GM18870 (cell line): Measurements from ENCODE around the gene C21orf91.

ENCODE experiments used
- ATAC-seq: cut with Tn5 transposase; IDR thresholded peaks from one replicate; pipeline ENCODE4 v1.9.1; 2021; ENCODE audit warnings: moderate library complexity; ENCODE audit not compliant: unreplicated experiment

Gene C21orf91

GRCh38 chr21:17819114-17819876, at the start of gene C21orf91:
TSS of gene C21orf91 (minus strand) at chr21:17819356. CDS start at chr21:17818318, 1,038 bp downstream.
- ATAC-seq: peak; percentile 82

- ATAC-seq: no peak
These were observed 47.4 kb upstream of the C21orf91 start for GRCh38 chr21:17866590-17866989.

GRCh38 chr21:17859661-17860060, 40.5 kb upstream of the C21orf91 start:
- no peak for ATAC-seq

- no peak for ATAC-seq
These were observed 39.6 kb upstream of the C21orf91 start for GRCh38 chr21:17858747-17859146.

GRCh38 chr21:17854745-17855144, 35.6 kb upstream of the C21orf91 start:
- no peak for ATAC-seq

GRCh38 chr21:17853393-17854275, 34.5 kb upstream of the C21orf91 start:
- no peak for ATAC-seq

- peak; percentile 91 for ATAC-seq
These were observed 29.1 kb upstream of the C21orf91 start for GRCh38 chr21:17848228-17848627.

GRCh38 chr21:17841103-17841502, 21.9 kb upstream of the C21orf91 start:
- no peak for ATAC-seq

GRCh38 chr21:17834639-17835354, 15.6 kb upstream of the C21orf91 start:
- no peak for ATAC-seq

- no peak for ATAC-seq
These were observed 10.3 kb upstream of the C21orf91 start for GRCh38 chr21:17829472-17829871.

GRCh38 chr21:17828223-17828622, 9.1 kb upstream of the C21orf91 start:
- no peak for ATAC-seq

- no peak for ATAC-seq
These were observed 4.7 kb upstream of the C21orf91 start for GRCh38 chr21:17823846-17824245.

- ATAC-seq: no peak
These were observed 2.0 kb upstream of the C21orf91 start for GRCh38 chr21:17821121-17821520.

- ATAC-seq: peak; percentile 86
These were observed 697 bp upstream of the C21orf91 start for GRCh38 chr21:17819877-17820229.

- no peak for ATAC-seq
These were observed 706 bp downstream of the C21orf91 start for GRCh38 chr21:17818186-17819113.

GRCh38 chr21:17813353-17813752, 5.8 kb downstream of the C21orf91 start:
- ATAC-seq: no peak

GRCh38 chr21:17805966-17806365, 13.2 kb downstream of the C21orf91 start:
- no peak for ATAC-seq

GRCh38 chr21:17803536-17803935, 15.6 kb downstream of the C21orf91 start:
- ATAC-seq: no peak

GRCh38 chr21:17802572-17802971, 16.6 kb downstream of the C21orf91 start:
- ATAC-seq: no peak

GRCh38 chr21:17799414-17800164, 19.6 kb downstream of the C21orf91 start:
- no peak for ATAC-seq
